ENCODE data around the gene BAZ1B. TPM values are rescaled to one million over a fixed set of nuclear protein-coding genes. Genes with fewer than 3 reads are reported as not detected.

BAZ1B gene
- total RNA-seq, 1 donor from 2014 or later = 47.2 TPM

DNA sequence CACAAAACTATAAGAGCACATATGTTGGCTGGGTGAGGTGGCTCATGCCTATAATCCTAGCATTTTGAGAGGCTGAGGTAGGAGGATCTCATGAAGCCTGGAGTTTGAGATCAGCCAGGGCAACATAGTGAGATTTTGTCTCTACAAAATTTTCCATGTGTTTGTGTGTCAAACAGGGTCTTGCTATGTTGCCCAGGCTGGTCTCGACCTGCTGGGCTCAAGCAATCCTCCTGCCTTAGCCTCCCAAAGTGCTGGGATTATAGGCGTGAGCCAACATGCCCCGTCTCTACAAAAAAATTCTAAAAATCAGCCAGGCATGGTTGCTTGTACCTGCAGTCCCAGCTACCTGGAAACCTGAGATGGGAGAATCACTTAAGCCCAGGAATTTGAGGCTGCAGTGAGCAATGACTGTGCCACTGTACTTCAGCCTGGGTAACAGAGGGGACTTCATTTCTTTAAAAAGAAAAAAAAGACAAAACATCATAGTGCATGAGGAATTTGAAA, 60.3 kb downstream of the BAZ1B start:
- H3K4me3 ChIP-seq (ENCODE audit: low read depth, low read length) = no peak overlapping the region
- TF ChIP-seq, protein P1, sequence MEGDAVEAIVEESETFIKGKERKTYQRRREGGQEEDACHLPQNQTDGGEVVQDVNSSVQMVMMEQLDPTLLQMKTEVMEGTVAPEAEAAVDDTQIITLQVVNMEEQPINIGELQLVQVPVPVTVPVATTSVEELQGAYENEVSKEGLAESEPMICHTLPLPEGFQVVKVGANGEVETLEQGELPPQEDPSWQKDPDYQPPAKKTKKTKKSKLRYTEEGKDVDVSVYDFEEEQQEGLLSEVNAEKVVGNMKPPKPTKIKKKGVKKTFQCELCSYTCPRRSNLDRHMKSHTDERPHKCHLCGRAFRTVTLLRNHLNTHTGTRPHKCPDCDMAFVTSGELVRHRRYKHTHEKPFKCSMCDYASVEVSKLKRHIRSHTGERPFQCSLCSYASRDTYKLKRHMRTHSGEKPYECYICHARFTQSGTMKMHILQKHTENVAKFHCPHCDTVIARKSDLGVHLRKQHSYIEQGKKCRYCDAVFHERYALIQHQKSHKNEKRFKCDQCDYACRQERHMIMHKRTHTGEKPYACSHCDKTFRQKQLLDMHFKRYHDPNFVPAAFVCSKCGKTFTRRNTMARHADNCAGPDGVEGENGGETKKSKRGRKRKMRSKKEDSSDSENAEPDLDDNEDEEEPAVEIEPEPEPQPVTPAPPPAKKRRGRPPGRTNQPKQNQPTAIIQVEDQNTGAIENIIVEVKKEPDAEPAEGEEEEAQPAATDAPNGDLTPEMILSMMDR (conservative IDR thresholded peaks at IDR 0.05; ENCODE audit: low read depth, low read length) = no peak
- no peak for DNase-seq (ENCODE audit: low read depth)

DNA sequence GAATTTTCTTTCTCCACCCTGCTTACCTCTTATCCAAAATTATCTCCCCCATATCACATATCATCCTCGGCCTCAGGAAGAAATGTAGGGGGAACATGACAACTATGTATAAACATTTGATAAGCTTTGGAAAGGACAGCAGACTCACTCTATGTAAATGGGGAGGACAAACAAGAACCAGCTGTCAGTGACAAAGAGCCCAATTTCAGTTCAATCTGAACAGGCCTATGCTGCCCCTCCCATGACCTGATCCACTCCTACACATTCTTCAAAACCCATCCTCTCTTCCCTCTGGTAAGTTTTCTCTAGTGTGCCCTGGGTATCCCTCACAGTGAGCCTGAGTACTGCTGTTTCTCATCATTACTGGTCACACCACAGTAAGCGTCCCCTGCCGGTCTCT, 67.7 kb downstream of the BAZ1B start:
- DNase-seq (ENCODE audit: low read depth) = no peak
- TF ChIP-seq, protein P1 (conservative IDR thresholded peaks at IDR 0.05; ENCODE audit: low read depth, low read length) = no peak
- no peak overlapping the region for H3K4me3 ChIP-seq (ENCODE audit: low read depth, low read length)

DNA sequence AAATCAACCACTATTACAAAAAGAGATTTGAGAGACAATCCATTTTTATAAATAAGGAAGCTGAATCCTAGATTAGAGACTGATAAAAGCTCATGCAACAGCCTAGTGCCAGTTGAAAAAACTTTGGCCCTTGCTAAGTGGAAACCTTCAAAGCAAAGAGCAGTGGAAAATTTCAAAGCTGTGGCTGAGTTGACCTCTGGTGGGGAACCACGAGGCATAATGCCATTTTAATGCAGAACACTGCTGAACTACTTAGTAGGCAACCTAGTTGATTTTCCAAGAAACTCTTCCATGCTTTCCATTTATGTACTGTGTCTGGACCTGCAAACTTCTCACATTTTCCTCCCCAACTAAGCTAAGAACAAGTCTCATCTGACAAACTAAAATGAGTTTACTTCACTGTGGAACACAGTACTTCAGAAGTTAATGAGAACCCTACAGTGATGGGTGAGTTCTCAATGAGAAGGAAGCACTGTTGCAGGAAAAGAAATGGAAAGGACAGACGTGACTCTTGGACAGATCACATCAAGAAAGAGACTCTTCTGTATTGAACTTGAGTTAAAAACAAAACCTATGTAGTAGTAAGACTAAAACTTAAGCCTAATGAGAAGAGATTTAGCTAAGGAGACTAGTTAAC, 69.0 kb downstream of the BAZ1B start:
- no peak overlapping the region for H3K4me3 ChIP-seq (ENCODE audit: low read depth, low read length)
- TF ChIP-seq, protein P1 (conservative IDR thresholded peaks at IDR 0.05; ENCODE audit: low read depth, low read length) = no peak
- DNase-seq (ENCODE audit: low read depth) = no peak

DNA sequence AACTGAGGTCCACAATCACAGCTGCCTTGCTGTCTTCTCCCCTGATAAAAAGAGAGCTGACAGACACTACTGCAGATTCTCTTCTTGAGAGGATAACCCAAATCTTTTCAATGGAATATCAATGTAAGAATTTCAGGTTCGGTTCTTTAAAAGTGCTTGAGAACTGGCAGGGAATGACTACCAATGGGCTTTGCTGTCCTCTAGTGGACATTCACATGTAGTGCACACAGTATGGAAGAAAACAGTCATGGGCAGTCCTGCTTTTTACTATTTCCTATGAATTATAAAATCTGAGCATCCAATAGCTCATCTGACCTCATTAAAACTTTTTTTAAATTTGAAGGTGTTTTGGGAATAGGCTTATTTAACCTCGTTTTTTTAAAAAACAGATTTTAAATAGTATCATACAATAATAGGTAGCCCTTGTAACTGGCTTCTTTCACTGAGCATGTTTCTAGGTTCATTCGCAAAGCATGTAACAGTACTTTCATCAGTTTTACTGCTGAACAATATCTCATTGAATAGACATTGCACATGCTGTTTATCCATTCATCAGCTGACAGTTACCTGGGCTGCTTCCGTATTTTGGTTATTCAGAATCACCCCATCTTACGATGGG, 70.2 kb downstream of the BAZ1B start:
- TF ChIP-seq, protein P1 (conservative IDR thresholded peaks at IDR 0.05; ENCODE audit: low read depth, low read length) = peak; percentile 100
- DNase-seq (ENCODE audit: low read depth) = peak; percentile 4

DNA sequence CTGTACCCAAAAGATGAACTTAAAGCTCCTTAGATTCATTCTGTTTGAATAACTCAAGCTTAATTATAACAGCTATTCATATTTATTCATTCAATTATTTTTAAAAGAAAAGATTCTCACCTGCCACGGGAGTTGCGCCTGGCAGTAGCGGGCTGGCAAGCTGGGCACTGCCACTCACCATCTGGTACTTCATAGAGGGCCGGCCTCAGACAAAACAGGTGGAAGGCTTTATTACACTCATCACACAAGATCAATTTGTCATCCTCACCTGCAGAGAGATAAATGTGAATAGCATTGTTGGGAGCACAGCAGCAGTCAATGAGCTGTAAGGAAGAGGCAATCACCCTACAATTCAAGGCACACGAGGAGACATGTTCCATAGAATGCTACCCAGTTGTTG, 72.7 kb downstream of the BAZ1B start:
- TF ChIP-seq, protein P1 (conservative IDR thresholded peaks at IDR 0.05; ENCODE audit: low read depth, low read length) = no peak
- H3K4me3 ChIP-seq (ENCODE audit: low read depth, low read length) = no peak overlapping the region
- no peak for DNase-seq (ENCODE audit: low read depth)

More for the DNA sequence above, 70.2 kb downstream of the BAZ1B start:
- no peak overlapping the region for H3K4me3 ChIP-seq (ENCODE audit: low read depth, low read length)

DNA sequence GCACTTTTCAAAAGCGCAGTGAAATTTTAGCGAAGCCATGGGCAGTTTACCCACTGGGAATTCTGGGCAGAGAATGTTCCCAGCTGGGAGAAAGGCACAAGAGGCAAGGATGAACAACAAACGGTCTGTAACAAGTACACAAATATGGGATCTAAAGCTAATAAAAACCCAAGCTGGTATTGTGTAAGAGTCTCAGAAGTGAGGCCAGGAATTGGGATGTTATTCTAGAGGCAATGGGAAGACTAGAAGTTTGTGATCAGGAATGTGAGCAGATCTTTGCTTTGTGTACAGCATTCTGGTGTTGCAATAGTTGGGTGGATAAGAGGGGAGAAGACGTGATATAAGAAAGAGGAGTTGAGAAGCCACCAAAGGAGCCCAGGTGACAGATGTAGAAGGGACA, 73.5 kb downstream of the BAZ1B start:
- DNase-seq (ENCODE audit: low read depth) = no peak
- TF ChIP-seq, protein P1 (conservative IDR thresholded peaks at IDR 0.05; ENCODE audit: low read depth, low read length) = no peak
- H3K4me3 ChIP-seq (ENCODE audit: low read depth, low read length) = no peak overlapping the region

Data from epithelial cell of proximal tubule (primary cell).